CMK (cell line): ENCODE data around the gene EIPR1.

Experiments used
- DNase-seq: peaks from one replicate; pipeline ENCODE4 v3.0.0-alpha.2; 2010; ENCODE audit warnings: low read depth

EIPR1 gene

GRCh38 chr2:3246928-3247714 lies 130.5 kb downstream of the EIPR1 start:
- no peak for DNase-seq

- no peak for DNase-seq
Measured at GRCh38 chr2:3246406-3246805, 131.2 kb downstream of the EIPR1 start.

- no peak for DNase-seq
Measured at GRCh38 chr2:3244486-3244885, 133.1 kb downstream of the EIPR1 start.

DNA sequence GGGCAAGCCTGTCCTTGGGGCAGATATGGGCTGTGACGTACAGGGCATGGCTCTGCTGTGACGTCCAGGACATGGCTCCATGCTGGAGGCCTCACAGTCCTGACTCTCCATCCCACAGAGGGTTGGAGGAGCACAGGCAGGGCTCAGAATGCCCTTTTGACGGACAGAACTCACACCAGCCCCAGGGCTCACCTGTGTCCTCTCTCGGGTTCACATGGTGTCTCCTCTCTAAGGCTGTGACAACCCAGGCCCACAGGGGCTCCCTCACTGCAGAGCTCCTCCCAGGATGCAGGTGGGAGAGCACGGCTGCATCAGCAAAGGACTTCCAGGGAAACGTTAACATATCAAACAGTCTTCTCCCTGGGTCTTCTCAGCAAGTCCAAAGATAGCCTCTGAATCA lies 133.8 kb downstream of the EIPR1 start:
- DNase-seq: no peak

- DNase-seq: no peak
Measured at GRCh38 chr2:3242747-3243369, 134.8 kb downstream of the EIPR1 start.

DNA sequence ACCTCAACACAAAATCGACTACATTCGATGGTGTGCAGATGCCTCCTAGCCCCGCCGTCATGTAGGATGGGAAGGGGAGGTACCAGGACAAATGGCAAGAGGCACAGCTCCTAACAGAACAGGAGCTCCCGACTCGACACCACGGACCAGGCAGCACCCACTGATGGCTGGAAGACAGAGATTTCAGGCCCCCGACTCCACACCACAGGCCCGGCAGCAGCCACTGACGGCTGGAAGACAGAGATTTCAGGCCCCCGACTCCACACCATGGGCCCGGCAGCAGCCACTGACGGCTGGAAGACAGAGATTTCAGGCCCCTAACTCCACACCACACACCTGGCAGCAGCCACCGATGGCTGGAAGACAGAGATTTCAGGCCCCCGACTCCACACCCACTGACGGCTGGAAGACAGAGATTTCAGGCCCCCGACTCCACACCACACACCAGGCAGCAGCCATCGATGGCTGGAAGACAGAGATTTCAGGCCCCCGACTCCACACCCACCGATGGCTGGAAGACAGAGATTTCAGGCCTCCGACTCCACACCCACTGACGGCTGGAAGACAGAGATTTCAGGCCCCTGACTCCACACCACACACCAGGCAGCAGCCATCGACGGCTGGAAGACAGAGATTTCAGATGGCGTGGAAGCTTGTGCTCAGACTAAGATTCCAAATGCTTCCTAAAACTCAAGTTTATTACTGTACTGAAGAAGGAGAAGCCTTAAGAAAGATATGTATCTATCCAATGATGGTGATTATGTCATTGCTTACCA lies 135.5 kb downstream of the EIPR1 start:
- no peak for DNase-seq

- no peak for DNase-seq
Measured at GRCh38 chr2:3238951-3239841, 138.4 kb downstream of the EIPR1 start.

GRCh38 chr2:3236300-3237045 lies 141.1 kb downstream of the EIPR1 start:
- DNase-seq: no peak

- DNase-seq: no peak
Measured at GRCh38 chr2:3233877-3234276, 143.7 kb downstream of the EIPR1 start.

GRCh38 chr2:3229221-3229620 lies 148.4 kb downstream of the EIPR1 start:
- no peak for DNase-seq

DNA sequence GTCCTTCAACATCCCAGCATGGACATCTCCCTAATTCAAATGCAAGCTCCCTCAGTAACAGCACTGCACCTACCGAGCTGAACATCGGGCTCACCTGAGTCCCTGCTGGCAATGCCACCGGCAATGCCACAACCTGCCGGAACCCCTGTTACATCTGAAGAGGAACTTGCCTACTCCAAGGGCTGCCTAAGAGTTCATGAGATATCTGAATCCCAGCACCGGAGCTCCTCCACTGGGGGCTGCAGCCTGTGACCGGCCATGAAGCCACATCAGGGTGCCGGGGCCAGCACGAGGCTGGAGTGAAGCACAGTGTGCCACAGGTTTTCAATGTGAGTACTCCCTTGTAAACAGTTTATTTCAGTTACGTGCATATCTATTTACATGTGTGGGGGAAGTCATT lies 152.9 kb downstream of the EIPR1 start:
- no peak for DNase-seq

DNA sequence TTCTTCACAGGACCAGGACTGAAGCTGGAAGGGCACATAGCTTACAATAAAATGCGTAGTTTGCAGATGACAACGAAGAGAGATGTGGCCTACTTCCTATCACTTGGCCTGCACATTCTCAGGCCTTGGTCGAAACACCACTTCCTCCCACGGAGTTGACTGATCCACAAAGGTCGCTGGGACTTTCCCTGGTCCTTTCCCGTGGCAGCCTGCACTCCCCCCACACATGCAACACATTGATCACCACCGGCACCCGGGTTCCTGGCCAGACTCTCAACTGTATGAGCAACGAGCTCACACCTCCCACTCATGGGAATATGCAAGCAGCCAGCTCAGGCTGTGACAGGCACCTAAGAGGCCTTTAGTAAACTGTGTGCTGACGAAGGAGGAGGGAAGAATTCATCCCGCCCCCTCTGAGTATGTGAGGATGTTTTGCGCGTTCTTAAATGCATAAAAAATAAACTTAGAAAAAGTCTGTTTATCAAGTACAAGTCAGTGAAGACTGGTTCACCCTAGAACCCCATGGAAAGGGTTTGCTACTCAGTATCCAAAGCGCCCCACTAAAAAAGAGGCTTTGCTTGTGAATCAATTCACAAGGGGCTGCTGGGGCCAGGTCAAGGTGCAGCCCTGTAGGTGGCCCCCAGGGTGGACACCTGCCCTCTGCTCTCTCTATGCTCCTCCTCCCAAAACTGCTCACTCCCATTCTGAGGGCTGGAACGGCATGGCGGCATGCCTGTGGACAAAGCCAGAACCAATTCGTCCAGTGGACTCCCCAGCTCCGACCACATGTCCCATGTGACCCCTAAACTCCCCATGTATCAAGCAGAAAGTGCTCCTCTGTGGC lies 154.3 kb downstream of the EIPR1 start:
- DNase-seq: peak; percentile 45

GRCh38 chr2:3222636-3223035 lies 155.0 kb downstream of the EIPR1 start:
- no peak for DNase-seq

- no peak for DNase-seq
Measured at GRCh38 chr2:3219536-3219935, 158.1 kb downstream of the EIPR1 start.

DNA sequence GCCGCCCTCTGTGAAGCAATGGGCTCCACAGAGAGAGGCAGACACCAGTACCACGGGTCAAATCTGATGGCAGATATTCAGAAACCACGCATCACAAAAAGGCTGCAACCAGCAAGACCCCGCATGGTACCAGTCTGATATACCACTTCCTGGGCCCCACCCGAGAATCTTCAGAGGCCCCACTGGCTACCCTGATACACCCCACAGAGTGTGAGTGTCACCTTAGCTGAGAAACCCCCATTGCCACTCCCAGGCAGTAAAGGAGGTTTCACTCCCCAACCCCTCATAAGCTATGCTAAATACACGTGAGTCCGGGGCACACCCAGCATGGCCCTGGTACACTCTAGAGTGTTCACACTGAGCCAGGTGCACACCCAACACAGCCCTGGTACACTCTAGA lies 160.0 kb downstream of the EIPR1 start:
- no peak for DNase-seq

- no peak for DNase-seq
Measured at GRCh38 chr2:3216841-3217495, 160.7 kb downstream of the EIPR1 start.

- DNase-seq: no peak
Measured at GRCh38 chr2:3214806-3215404, 162.7 kb downstream of the EIPR1 start.

DNA sequence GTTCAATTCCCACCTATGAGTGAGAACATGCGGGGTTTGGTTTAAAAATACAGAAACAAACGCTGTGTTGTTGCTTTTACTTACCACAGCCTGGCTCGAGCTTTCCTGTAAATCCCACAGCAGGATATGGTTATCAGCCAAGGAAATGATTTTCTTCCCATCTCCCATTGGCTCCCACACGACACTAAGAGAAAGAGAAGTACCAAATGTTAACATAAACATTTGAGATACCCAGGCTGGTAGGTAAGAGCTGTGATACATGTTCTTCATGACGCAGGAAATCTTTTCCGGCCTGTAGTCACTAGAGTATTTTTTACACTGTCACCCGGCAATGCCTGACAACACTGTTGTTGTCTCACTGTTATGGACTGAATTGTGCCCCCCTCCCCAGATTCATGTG lies 163.6 kb downstream of the EIPR1 start:
- DNase-seq: no peak

GRCh38 chr2:3212984-3213383 lies 164.6 kb downstream of the EIPR1 start:
- DNase-seq: no peak

- no peak for DNase-seq
Measured at GRCh38 chr2:3212061-3212362, 165.6 kb downstream of the EIPR1 start.
